HEK293 (cell line): ENCODE data around the gene CENPM.

ENCODE experiments used
- CTCF ChIP-seq: fragments of 450-650 bp; formaldehyde crosslinking; IDR thresholded peaks from 2 replicates; pipeline ENCODE4 v1.5.1; 2016; ENCODE audit warnings: missing biosample characterization, missing genetic modification characterization
- KLF7 ChIP-seq: fragments of 450-650 bp; formaldehyde crosslinking; IDR thresholded peaks from 2 replicates; pipeline ENCODE4 v1.5.1; 2016; ENCODE audit warnings: missing biosample characterization, missing genetic modification characterization, borderline replicate concordance
- MEIS1 ChIP-seq: sonication (generic); formaldehyde crosslinking; IDR thresholded peaks from 2 replicates; pipeline ENCODE4 v1.8.1; 2022; ENCODE audit warnings: missing genetic modification reagents, mild to moderate bottlenecking, borderline replicate concordance
- PRDM1 ChIP-seq: fragments of 450-650 bp; formaldehyde crosslinking; IDR thresholded peaks from 2 replicates; pipeline ENCODE4; 2016; ENCODE audit warnings: missing biosample characterization, missing genetic modification characterization
- PRDM10 ChIP-seq: fragments of 450-650 bp; formaldehyde crosslinking; IDR thresholded peaks from 2 replicates; pipeline ENCODE4 v1.5.1; 2016; ENCODE audit warnings: missing biosample characterization, missing genetic modification characterization
- ZBTB26 ChIP-seq: fragments of 450-650 bp; formaldehyde crosslinking; optimal IDR thresholded peaks from 2 replicates; pipeline ENCODE3; 2016; ENCODE audit warnings: missing biosample characterization, mild to moderate bottlenecking, missing genetic modification characterization
- ZBTB49 ChIP-seq: fragments of 450-650 bp; formaldehyde crosslinking; IDR thresholded peaks from 2 replicates; pipeline ENCODE4 v1.5.1; 2016; ENCODE audit warnings: missing biosample characterization, missing genetic modification characterization, low read depth
- ZNF121 ChIP-seq: fragments of 450-650 bp; formaldehyde crosslinking; IDR thresholded peaks from 2 replicates; pipeline ENCODE4 v1.5.1; 2016; ENCODE audit warnings: missing biosample characterization, missing genetic modification characterization
- ZNF449 ChIP-seq: fragments of 450-650 bp; formaldehyde crosslinking; IDR thresholded peaks from 2 replicates; pipeline ENCODE4 v1.5.1; 2017; ENCODE audit warnings: missing biosample characterization, mild to moderate bottlenecking, missing genetic modification characterization, moderate library complexity
- ZNF558 ChIP-seq: fragments of 450-650 bp; formaldehyde crosslinking; IDR thresholded peaks from 2 replicates; pipeline ENCODE4 v1.5.1; 2016; ENCODE audit warnings: missing biosample characterization, missing genetic modification characterization
- ZNF707 ChIP-seq: fragments of 450-650 bp; formaldehyde crosslinking; IDR thresholded peaks from 2 replicates; pipeline ENCODE4 v1.5.1; 2016; ENCODE audit warnings: missing biosample characterization, missing genetic modification characterization

GRCh38 chr22:41971431-41971830, 24.5 kb upstream of the CENPM start:
- TF ChIP-seq CTCF (tag by site-specific recombination) (no peak), ZNF449 (tag by site-specific recombination) (no peak), MEIS1 (CRISPR knock-in tag) (no peak), ZNF707 (no peak), PRDM10 (tag by site-specific recombination) (no peak), ZBTB49 (no peak), ZBTB26 (tag by site-specific recombination) (no peak), KLF7 (no peak), ZNF558 (no peak), ZNF121 (no peak), PRDM1 (tag by site-specific recombination) (no peak)
